ENCODE results near the gene BCDIN3D. TPM values are rescaled to one million over a fixed set of nuclear protein-coding genes. Genes with fewer than 3 reads are reported as not detected.
"Not testable (repeated sequence)": the region's sequence is repeated elsewhere in the genome, so short reads cannot be mapped to it uniquely, and the experiment has no call there.

BCDIN3D gene
- total and polyA plus RNA-seq, 2 donors (not counting 3 experiments of a cell fraction or from before 2014, with no cell fraction given), result 1.8 to 3.1 TPM

DNA sequence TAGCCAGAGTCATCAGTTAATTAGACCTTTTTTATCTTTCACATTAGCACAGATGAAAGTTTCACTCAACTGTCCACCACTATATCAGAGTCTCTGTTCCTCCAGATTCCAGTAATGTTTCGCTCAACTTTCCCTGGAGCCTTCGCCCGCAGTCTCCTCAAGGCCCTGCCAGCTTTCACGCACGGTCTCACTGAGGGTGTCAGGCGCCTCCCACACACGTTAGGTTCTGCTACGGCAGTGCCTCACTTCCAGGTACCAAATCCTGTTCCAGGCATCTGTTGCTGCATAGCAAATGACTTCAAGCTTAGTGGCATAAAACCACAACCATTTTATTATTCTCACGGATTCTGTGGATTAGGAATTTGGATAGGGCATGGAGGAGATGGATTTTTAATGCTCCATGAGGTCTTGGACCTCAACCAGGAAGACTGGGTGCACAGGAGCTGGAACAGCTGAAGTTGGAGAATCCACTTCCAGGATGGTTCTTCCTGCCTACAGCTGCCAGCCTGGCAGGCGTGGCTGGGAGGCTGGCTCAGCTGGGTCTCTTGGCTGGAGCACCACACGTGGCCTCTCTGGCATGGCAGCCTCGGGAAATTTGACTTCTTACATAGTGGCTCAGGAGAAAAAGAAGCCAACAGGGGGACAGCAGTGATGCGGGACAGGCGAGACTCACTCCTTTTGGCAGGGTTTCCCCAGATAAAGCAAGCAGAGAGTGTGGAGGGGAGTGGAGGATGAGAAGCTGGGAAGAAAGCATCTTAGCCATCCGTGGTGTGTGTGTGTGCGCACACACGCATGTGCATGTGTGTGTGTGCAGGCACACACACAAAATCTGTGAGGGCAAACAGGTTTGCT lies 21.3 kb upstream of the BCDIN3D start:
- H3K79me2 ChIP-seq (ENCODE audit: control insufficient read depth, insufficient read depth, low read length), result no peaks in the 10 kb centered on the region
- H2AFZ ChIP-seq (ENCODE audit: low read depth, low read length), result no peak overlapping the region
- FAIRE-seq (no peak), DNase-seq (ENCODE audit: low read depth, low spot score) (no peak)
- H4K20me1 ChIP-seq (replicated peaks; ENCODE audit: control insufficient read depth, extremely low read depth, insufficient read depth, low read length), result no peaks in the 10 kb centered on the region
- no peak overlapping the region for H3K4me3 ChIP-seq (replicated peaks in 1 of 3; ENCODE audit: insufficient read depth in 1 of 3, low read depth in 1 of 3, low read length in 3 of 3)
- no peaks in the 10 kb centered on the region for H3K9me3 ChIP-seq (replicated peaks; ENCODE audit: control insufficient read depth, insufficient read depth, low read length)
- H3K4me1 ChIP-seq (ENCODE audit: control insufficient read depth, extremely low read depth, insufficient read depth, low read length), result peaks cover 14% of the 10 kb centered on the region
- ChIA-PET CTCF (interaction anchor here (0.6 to 7.9 kb wide), 8 partner anchors 82 to 211 kb away, joined by 3 to 183 read pairs (median 9); no protein-coding TSS in a partner anchor), POLR2A (no interaction called here)
- H3K27ac ChIP-seq (ENCODE audit: insufficient read depth, low read depth, low read length), result no peak overlapping the region
- peaks cover 2 to 7% of the 10 kb centered on the region in 2 experiments for H3K27me3 ChIP-seq (ENCODE audit: control insufficient read depth in 2 of 2, insufficient read depth in 2 of 2, low read length in 2 of 2)
- intact Hi-C loops (cut with micrococcal nuclease), result no loop called here
- BruUV-seq (replicated peaks), result no TSS peak
- dilution Hi-C loops (cut with MboI; ENCODE audit: extremely low pct_ligation_motif_present, low sequenced_read_pairs), result no loop called here
- H3K4me2 ChIP-seq (ENCODE audit: insufficient read depth, low read length), result no peak overlapping the region
- no peak overlapping the region for H3K9ac ChIP-seq (replicated peaks; ENCODE audit: extremely low read depth, insufficient read depth, low read length)
- no peaks in the 10 kb centered on the region for H3K9me1 ChIP-seq (replicated peaks; ENCODE audit: control insufficient read depth, extremely low read depth, insufficient read depth, low read length)
- H3K36me3 ChIP-seq (ENCODE audit: control insufficient read depth in 2 of 2, extremely low read depth in 1 of 2, insufficient read depth in 2 of 2, low read length in 2 of 2), result no peaks in the 10 kb centered on the region
- no peak for TF ChIP-seq GATA2 (IDR thresholded peaks at IDR 0.05; ENCODE audit: insufficient read depth, insufficient read length, low read depth, low read length)
- no peak for TF ChIP-seq JUN (IDR thresholded peaks at IDR 0.05; ENCODE audit: borderline replicate concordance, insufficient read depth, insufficient read length, low read depth)
- no peak for TF ChIP-seq EZH2 (IDR thresholded peaks at IDR 0.05; ENCODE audit: borderline replicate concordance, low read depth, low read length, severe bottlenecking)
- TF ChIP-seq POLR2A (IDR thresholded peaks at IDR 0.05; ENCODE audit: low read depth, low read length), result no peak
- TF ChIP-seq, protein P1, sequence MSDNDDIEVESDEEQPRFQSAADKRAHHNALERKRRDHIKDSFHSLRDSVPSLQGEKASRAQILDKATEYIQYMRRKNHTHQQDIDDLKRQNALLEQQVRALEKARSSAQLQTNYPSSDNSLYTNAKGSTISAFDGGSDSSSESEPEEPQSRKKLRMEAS (IDR thresholded peaks at IDR 0.05; ENCODE audit: insufficient read depth, insufficient read length), result no peak
- TF ChIP-seq FOS (IDR thresholded peaks at IDR 0.05; ENCODE audit: borderline replicate concordance, insufficient read depth, low read length), result no peak
- TF ChIP-seq, protein P2, sequence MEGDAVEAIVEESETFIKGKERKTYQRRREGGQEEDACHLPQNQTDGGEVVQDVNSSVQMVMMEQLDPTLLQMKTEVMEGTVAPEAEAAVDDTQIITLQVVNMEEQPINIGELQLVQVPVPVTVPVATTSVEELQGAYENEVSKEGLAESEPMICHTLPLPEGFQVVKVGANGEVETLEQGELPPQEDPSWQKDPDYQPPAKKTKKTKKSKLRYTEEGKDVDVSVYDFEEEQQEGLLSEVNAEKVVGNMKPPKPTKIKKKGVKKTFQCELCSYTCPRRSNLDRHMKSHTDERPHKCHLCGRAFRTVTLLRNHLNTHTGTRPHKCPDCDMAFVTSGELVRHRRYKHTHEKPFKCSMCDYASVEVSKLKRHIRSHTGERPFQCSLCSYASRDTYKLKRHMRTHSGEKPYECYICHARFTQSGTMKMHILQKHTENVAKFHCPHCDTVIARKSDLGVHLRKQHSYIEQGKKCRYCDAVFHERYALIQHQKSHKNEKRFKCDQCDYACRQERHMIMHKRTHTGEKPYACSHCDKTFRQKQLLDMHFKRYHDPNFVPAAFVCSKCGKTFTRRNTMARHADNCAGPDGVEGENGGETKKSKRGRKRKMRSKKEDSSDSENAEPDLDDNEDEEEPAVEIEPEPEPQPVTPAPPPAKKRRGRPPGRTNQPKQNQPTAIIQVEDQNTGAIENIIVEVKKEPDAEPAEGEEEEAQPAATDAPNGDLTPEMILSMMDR (IDR thresholded peaks at IDR 0.05; ENCODE audit: extremely low read depth in 1 of 2, insufficient read depth in 1 of 2, low read depth in 1 of 2, low read length in 2 of 2), result no peak

GRCh38 chr12:49860921-49861320 lies 18.0 kb upstream of the BCDIN3D start:
- H3K9me1 ChIP-seq (replicated peaks; ENCODE audit: control insufficient read depth, extremely low read depth, insufficient read depth, low read length); H3K36me3 ChIP-seq (ENCODE audit: control insufficient read depth in 2 of 2, extremely low read depth in 1 of 2, insufficient read depth in 2 of 2, low read length in 2 of 2); FAIRE-seq; H3K4me3 ChIP-seq (replicated peaks in 1 of 3; ENCODE audit: insufficient read depth in 1 of 3, low read depth in 1 of 3, low read length in 3 of 3); DNase-seq (ENCODE audit: low read depth, low spot score); H4K20me1 ChIP-seq (replicated peaks; ENCODE audit: control insufficient read depth, extremely low read depth, insufficient read depth, low read length); intact Hi-C loops (cut with micrococcal nuclease); H3K79me2 ChIP-seq (ENCODE audit: control insufficient read depth, insufficient read depth, low read length); H3K27ac ChIP-seq (ENCODE audit: insufficient read depth, low read depth, low read length); BruUV-seq (replicated peaks); H3K9ac ChIP-seq (replicated peaks; ENCODE audit: extremely low read depth, insufficient read depth, low read length); H3K4me1 ChIP-seq (ENCODE audit: control insufficient read depth, extremely low read depth, insufficient read depth, low read length); CTCF ChIA-PET; POLR2A ChIA-PET; H3K4me2 ChIP-seq (ENCODE audit: insufficient read depth, low read length); H2AFZ ChIP-seq (ENCODE audit: low read depth, low read length); dilution Hi-C loops (cut with MboI; ENCODE audit: extremely low pct_ligation_motif_present, low sequenced_read_pairs); H3K9me3 ChIP-seq (replicated peaks; ENCODE audit: control insufficient read depth, insufficient read depth, low read length): not testable (repeated sequence)
- peaks cover 7 to 10% of the 10 kb centered on the region in 2 experiments for H3K27me3 ChIP-seq (ENCODE audit: control insufficient read depth in 2 of 2, insufficient read depth in 2 of 2, low read length in 2 of 2)

DNA sequence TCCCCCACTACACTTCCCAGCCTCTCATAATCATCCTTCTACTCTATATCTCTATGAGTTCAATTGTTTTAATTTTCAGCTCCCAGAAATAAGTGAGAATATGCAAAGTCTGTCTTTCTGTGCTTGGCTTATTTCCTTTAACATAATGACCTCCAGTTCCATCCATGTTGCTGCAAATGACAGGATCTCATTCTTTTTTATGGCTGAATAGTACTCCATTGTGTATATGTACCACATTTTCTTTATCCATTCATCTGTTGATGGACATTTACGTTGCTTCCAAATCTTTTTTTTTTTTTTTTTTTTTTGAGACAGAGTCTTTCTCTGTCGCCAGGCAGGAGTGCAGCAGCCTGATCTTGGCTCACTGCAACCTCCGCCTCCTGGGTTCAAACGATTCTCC lies 13.0 kb upstream of the BCDIN3D start:
- H3K4me1 ChIP-seq (ENCODE audit: control insufficient read depth, extremely low read depth, insufficient read depth, low read length); intact Hi-C loops (cut with micrococcal nuclease); BruUV-seq (replicated peaks); H3K9me1 ChIP-seq (replicated peaks; ENCODE audit: control insufficient read depth, extremely low read depth, insufficient read depth, low read length); FAIRE-seq; H4K20me1 ChIP-seq (replicated peaks; ENCODE audit: control insufficient read depth, extremely low read depth, insufficient read depth, low read length); H3K9ac ChIP-seq (replicated peaks; ENCODE audit: extremely low read depth, insufficient read depth, low read length); DNase-seq (ENCODE audit: low read depth, low spot score); H2AFZ ChIP-seq (ENCODE audit: low read depth, low read length); H3K4me3 ChIP-seq (replicated peaks in 1 of 3; ENCODE audit: insufficient read depth in 1 of 3, low read depth in 1 of 3, low read length in 3 of 3); H3K9me3 ChIP-seq (replicated peaks; ENCODE audit: control insufficient read depth, insufficient read depth, low read length); H3K27ac ChIP-seq (ENCODE audit: insufficient read depth, low read depth, low read length); H3K4me2 ChIP-seq (ENCODE audit: insufficient read depth, low read length); H3K79me2 ChIP-seq (ENCODE audit: control insufficient read depth, insufficient read depth, low read length); dilution Hi-C loops (cut with MboI; ENCODE audit: extremely low pct_ligation_motif_present, low sequenced_read_pairs); H3K36me3 ChIP-seq (ENCODE audit: control insufficient read depth in 2 of 2, extremely low read depth in 1 of 2, insufficient read depth in 2 of 2, low read length in 2 of 2): not testable (repeated sequence)
- POLR2A ChIA-PET, result interaction anchor here (0.7 kb wide), 1 partner anchor 27 kb away, joined by 7 read pairs; no protein-coding TSS in a partner anchor
- peaks cover 20 to 23% of the 10 kb centered on the region in 2 experiments for H3K27me3 ChIP-seq (ENCODE audit: control insufficient read depth in 2 of 2, insufficient read depth in 2 of 2, low read length in 2 of 2)
- CTCF ChIA-PET, result interaction anchor here (0.7 to 1.4 kb wide), 3 partner anchors 90 to 195 kb away, joined by 3 to 6 read pairs (median 3); no protein-coding TSS in a partner anchor
